HL-60 (cell line): ENCODE results near the gene ZBTB44.

Experiments used
- DNase-seq, 2 experiments: peaks; one replicate each; pipeline ENCODE4 v3.0.0-alpha.2; 2010 to 2020; ENCODE audit warnings: low read depth in 1 of 2, low spot score in 1 of 2
- H3K27ac ChIP-seq: fragments of 250-450 bp; sonication (Bioruptor Pico); replicated peaks from 2 replicates; pipeline ENCODE4 v1.5.1; 2020; ENCODE audit warnings: mild to moderate bottlenecking, moderate library complexity
- H3K27me3 ChIP-seq: fragments of 250-450 bp; sonication (Bioruptor Pico); 2 replicates; pipeline ENCODE4 v1.5.1; 2021; ENCODE audit warnings: mild to moderate bottlenecking, moderate library complexity; ENCODE audit not compliant: insufficient read depth, poor library complexity, severe bottlenecking
- H3K4me3 ChIP-seq: replicated peaks from 2 replicates; pipeline ENCODE4 v1.5.1; 2011; ENCODE audit warnings: mild to moderate bottlenecking, control low read depth, low read length; ENCODE audit not compliant: insufficient read depth
- GABPA ChIP-seq: IDR thresholded peaks from 2 replicates; pipeline ENCODE4 v1.6.1; 2012; ENCODE audit warnings: low read depth
- POLR2AphosphoS5 ChIP-seq: IDR thresholded peaks from 2 replicates; pipeline ENCODE4 v1.6.1; 2012; ENCODE audit warnings: low read depth
- SPI1 ChIP-seq: IDR thresholded peaks from 2 replicates; pipeline ENCODE4 v1.6.1; 2012; ENCODE audit warnings: low read depth, mild to moderate bottlenecking, borderline replicate concordance
- TF ChIP-seq, protein P1 (sequence below): IDR thresholded peaks from one replicate; pipeline ENCODE4 v1.5.1; 2011; ENCODE audit warnings: low read length, control low read depth, inconsistent platforms; ENCODE audit not compliant: insufficient read depth
- TF ChIP-seq, protein P2 (sequence below): IDR thresholded peaks from 2 replicates; pipeline ENCODE4 v1.6.1; 2012; ENCODE audit warnings: low read depth; ENCODE audit not compliant: insufficient replicate concordance

The ZBTB44 gene

DNA sequence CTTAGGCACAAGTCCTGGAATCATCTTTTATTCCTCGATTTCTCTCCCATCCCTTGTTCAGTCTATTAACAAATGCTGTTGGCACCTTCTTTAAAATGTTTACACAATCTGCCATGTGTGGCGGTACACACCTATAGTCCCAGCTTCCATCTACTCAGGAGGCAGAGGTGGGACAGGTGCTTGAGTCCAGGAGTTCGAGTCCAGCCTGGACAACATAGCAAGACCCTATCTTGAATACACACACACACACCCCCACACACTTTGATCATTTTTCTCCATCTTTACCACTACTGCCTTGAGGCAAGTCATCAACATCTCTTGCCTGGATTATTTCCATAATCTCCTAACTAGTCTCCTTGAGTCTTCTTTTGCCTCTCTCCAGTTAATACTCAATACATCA is 13.7 kb upstream of the ZBTB44 start:
- no peak for DNase-seq
- Histone ChIP-seq H3K27ac (no peak overlapping the region), H3K4me3 (no peak overlapping the region), H3K27me3 (no peaks in the 10 kb centered on the region)
- TF ChIP-seq SPI1 (no peak), GABPA (no peak), POLR2AphosphoS5 (no peak)
- TF ChIP-seq, protein P1, sequence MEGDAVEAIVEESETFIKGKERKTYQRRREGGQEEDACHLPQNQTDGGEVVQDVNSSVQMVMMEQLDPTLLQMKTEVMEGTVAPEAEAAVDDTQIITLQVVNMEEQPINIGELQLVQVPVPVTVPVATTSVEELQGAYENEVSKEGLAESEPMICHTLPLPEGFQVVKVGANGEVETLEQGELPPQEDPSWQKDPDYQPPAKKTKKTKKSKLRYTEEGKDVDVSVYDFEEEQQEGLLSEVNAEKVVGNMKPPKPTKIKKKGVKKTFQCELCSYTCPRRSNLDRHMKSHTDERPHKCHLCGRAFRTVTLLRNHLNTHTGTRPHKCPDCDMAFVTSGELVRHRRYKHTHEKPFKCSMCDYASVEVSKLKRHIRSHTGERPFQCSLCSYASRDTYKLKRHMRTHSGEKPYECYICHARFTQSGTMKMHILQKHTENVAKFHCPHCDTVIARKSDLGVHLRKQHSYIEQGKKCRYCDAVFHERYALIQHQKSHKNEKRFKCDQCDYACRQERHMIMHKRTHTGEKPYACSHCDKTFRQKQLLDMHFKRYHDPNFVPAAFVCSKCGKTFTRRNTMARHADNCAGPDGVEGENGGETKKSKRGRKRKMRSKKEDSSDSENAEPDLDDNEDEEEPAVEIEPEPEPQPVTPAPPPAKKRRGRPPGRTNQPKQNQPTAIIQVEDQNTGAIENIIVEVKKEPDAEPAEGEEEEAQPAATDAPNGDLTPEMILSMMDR, result no peak
- TF ChIP-seq, protein P2, sequence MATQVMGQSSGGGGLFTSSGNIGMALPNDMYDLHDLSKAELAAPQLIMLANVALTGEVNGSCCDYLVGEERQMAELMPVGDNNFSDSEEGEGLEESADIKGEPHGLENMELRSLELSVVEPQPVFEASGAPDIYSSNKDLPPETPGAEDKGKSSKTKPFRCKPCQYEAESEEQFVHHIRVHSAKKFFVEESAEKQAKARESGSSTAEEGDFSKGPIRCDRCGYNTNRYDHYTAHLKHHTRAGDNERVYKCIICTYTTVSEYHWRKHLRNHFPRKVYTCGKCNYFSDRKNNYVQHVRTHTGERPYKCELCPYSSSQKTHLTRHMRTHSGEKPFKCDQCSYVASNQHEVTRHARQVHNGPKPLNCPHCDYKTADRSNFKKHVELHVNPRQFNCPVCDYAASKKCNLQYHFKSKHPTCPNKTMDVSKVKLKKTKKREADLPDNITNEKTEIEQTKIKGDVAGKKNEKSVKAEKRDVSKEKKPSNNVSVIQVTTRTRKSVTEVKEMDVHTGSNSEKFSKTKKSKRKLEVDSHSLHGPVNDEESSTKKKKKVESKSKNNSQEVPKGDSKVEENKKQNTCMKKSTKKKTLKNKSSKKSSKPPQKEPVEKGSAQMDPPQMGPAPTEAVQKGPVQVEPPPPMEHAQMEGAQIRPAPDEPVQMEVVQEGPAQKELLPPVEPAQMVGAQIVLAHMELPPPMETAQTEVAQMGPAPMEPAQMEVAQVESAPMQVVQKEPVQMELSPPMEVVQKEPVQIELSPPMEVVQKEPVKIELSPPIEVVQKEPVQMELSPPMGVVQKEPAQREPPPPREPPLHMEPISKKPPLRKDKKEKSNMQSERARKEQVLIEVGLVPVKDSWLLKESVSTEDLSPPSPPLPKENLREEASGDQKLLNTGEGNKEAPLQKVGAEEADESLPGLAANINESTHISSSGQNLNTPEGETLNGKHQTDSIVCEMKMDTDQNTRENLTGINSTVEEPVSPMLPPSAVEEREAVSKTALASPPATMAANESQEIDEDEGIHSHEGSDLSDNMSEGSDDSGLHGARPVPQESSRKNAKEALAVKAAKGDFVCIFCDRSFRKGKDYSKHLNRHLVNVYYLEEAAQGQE, result no peak

DNA sequence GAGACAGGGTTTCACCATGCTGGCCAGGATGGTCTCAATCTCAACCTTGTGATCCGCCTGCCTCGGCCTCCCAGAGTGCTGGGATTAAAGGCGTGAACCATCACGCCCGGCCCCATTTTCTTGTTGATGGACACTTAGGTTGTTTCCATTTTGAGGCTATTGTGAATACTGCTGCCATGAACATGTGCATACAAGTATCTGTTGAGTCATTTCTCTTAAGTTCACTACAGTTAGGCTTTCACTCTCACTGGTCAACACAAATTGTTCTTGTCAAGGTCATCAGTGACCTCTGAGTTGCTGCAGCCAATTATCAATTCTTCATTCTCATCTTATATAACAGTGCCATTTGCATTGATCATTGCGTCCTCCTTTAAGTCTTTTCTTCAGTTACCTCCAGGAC is 13.0 kb upstream of the ZBTB44 start:
- no peak for DNase-seq
- no peak overlapping the region for H3K27ac ChIP-seq
- no peak for TF ChIP-seq GABPA
- TF ChIP-seq, protein P2, result no peak
- no peak for TF ChIP-seq POLR2AphosphoS5
- TF ChIP-seq, protein P1, result no peak
- no peak for TF ChIP-seq SPI1
- no peaks in the 10 kb centered on the region for H3K27me3 ChIP-seq
- H3K4me3 ChIP-seq, result no peak overlapping the region

DNA sequence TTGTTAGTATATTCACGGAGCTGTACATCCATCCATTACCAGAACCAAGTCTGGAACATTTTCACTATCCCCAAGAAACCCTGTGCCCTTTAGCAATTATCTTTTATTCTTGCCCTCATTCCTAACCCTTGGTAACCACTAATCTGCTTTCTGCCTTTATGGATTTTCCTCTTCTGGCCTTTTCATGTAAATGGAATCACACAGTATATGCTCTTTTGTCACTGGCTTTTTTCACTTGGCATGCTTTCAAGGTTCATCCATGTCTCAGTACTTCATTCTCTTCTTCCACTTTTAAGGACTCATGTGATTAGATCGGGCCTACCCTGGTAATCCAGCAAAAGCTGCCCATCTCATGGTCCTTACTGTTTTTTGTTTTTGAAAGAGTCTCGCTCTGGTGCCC is 11.0 kb upstream of the ZBTB44 start:
- Histone ChIP-seq H3K4me3 (no peak overlapping the region), H3K27me3 (no peaks in the 10 kb centered on the region), H3K27ac (no peak overlapping the region)
- TF ChIP-seq POLR2AphosphoS5, result no peak
- TF ChIP-seq, protein P1, result no peak
- TF ChIP-seq GABPA, result no peak
- DNase-seq, result no peak
